Colonic mucosa (tissue), 4 donors: ENCODE results near the gene NOL4L. TPM values are rescaled to one million over a fixed set of nuclear protein-coding genes. Genes with fewer than 3 reads are reported as not detected.

Experiments
- DNase-seq: peaks from one replicate; pipeline ENCODE4 v3.0.0-alpha.2; 2020
- H3K27ac ChIP-seq: fragments of 200-600 bp; one replicate; pipeline ENCODE4 v1.8.0; 2021
- H3K27me3 ChIP-seq: fragments of 200-600 bp; one replicate; pipeline ENCODE4 v1.8.0; 2021
- H3K36me3 ChIP-seq: fragments of 200-600 bp; one replicate; pipeline ENCODE4 v1.8.0; 2021
- H3K4me1 ChIP-seq: fragments of 200-600 bp; one replicate; pipeline ENCODE4 v1.8.0; 2021; ENCODE audit warnings: mild to moderate bottlenecking
- H3K4me3 ChIP-seq: fragments of 200-600 bp; one replicate; pipeline ENCODE4 v1.8.0; 2021
- H3K9ac ChIP-seq, 2 donors: one replicate each; pipeline ENCODE4 v1.7.0; 2013; ENCODE audit warnings: control low read depth in 2 of 2, low read depth in 2 of 2, low read length in 2 of 2
- H3K9me3 ChIP-seq: fragments of 200-600 bp; one replicate; pipeline ENCODE4 v1.8.0; 2021
- CTCF ChIP-seq: fragments of 200-600 bp; IDR thresholded peaks from one replicate; pipeline ENCODE4 v1.8.0; 2022; ENCODE audit warnings: antibody characterized with exemption, mild to moderate bottlenecking
- intact Hi-C: fragments of 100-400 bp; cut with DNase I; formaldehyde crosslinking; loops from one replicate; pipeline ENCODE4 v1.14.1; 2022
- total RNA-seq, 2 donors: library from RNA; stranded (reverse); fragmentation: NEBNext Ultra II Directional in 1 of 2; extraction: Animal tissue kit (Norgen Biotek cat#: 25700) in 1 of 2; gene quantifications; one replicate each; pipeline ENCODE4 v1.2.1, GENCODE V29; 2021
- donor health status: healthy.
- donor health status: DM: no; HTN: no; CAD: no.
- donor health status: DM: no; HTN: no; CAD: no.

NOL4L gene
- total RNA-seq, 2 donors from 2014 or later, result 54.2 to 58.0 TPM

GRCh38 chr20:32450484-32451061, 134.6 kb downstream of the NOL4L start:
- Histone ChIP-seq H3K9ac (no peak overlapping the region), H3K4me1 (no peaks in the 10 kb centered on the region), H3K27me3 (no peaks in the 10 kb centered on the region), H3K27ac (no peak overlapping the region), H3K4me3 (no peak overlapping the region), H3K9me3 (no peaks in the 10 kb centered on the region), H3K36me3 (peaks cover 16% of the 10 kb centered on the region)
- DNase-seq, result no peak
- intact Hi-C loops, result no loop called here
- TF ChIP-seq CTCF, result no peak

- no peak for DNase-seq
- no peak for TF ChIP-seq CTCF
- Histone ChIP-seq H3K4me1 (no peaks in the 10 kb centered on the region), H3K4me3 (no peak overlapping the region), H3K27me3 (no peaks in the 10 kb centered on the region), H3K9me3 (no peaks in the 10 kb centered on the region), H3K36me3 (peaks cover 16% of the 10 kb centered on the region), H3K27ac (no peak overlapping the region), H3K9ac (no peak overlapping the region)
- intact Hi-C loops, result no loop called here
Measured at GRCh38 chr20:32449890-32450401, 135.2 kb downstream of the NOL4L start.

- no peak for DNase-seq
- Histone ChIP-seq H3K36me3 (peaks cover 16% of the 10 kb centered on the region), H3K4me1 (no peaks in the 10 kb centered on the region), H3K27me3 (no peaks in the 10 kb centered on the region), H3K4me3 (no peak overlapping the region), H3K27ac (no peak overlapping the region), H3K9me3 (no peaks in the 10 kb centered on the region), H3K9ac (no peak overlapping the region)
- intact Hi-C loops, result no loop called here
- no peak for TF ChIP-seq CTCF
Measured at GRCh38 chr20:32449057-32449889, 135.9 kb downstream of the NOL4L start.

GRCh38 chr20:32448306-32449056, 136.7 kb downstream of the NOL4L start:
- no peak for TF ChIP-seq CTCF
- no peaks in the 10 kb centered on the region for H3K4me1 ChIP-seq
- H3K9ac ChIP-seq, result no peak overlapping the region
- intact Hi-C loops, result no loop called here
- no peak overlapping the region for H3K4me3 ChIP-seq
- H3K36me3 ChIP-seq, result peaks cover 16% of the 10 kb centered on the region
- DNase-seq, result no peak
- H3K9me3 ChIP-seq, result no peaks in the 10 kb centered on the region
- H3K27ac ChIP-seq, result no peak overlapping the region
- no peaks in the 10 kb centered on the region for H3K27me3 ChIP-seq
